NCI-H187 treated with DMSO at 0.1 percent for 48 hours (cell line): ENCODE data around the gene BABAM2.

ENCODE experiments used
- DNase-seq: peaks from one replicate; lab custom pipeline; 2025; lab: John Stamatoyannopoulos, UW

Gene BABAM2

GRCh38 chr2:28345619-28346018 lies 455.1 kb downstream of the BABAM2 start:
- DNase-seq: no peak

GRCh38 chr2:28346587-28346986 lies 456.1 kb downstream of the BABAM2 start:
- DNase-seq: no peak

- DNase-seq: no peak
Measured at GRCh38 chr2:28347193-28347592, 456.7 kb downstream of the BABAM2 start.

GRCh38 chr2:28347596-28347995 lies 457.1 kb downstream of the BABAM2 start:
- no peak for DNase-seq

GRCh38 chr2:28348149-28348567 lies 457.6 kb downstream of the BABAM2 start:
- DNase-seq: no peak

- DNase-seq: no peak
Measured at GRCh38 chr2:28348921-28349320, 458.4 kb downstream of the BABAM2 start.

GRCh38 chr2:28349546-28350165 lies 459.1 kb downstream of the BABAM2 start:
- no peak for DNase-seq

- DNase-seq: no peak
Measured at GRCh38 chr2:28350196-28350595, 459.7 kb downstream of the BABAM2 start.

- DNase-seq: no peak
Measured at GRCh38 chr2:28350791-28351285, 460.3 kb downstream of the BABAM2 start.

- no peak for DNase-seq
Measured at GRCh38 chr2:28351621-28352020, 461.1 kb downstream of the BABAM2 start.

GRCh38 chr2:28352104-28352503 lies 461.6 kb downstream of the BABAM2 start:
- no peak for DNase-seq

- no peak for DNase-seq
Measured at GRCh38 chr2:28352610-28353195, 462.2 kb downstream of the BABAM2 start.

- DNase-seq: no peak
Measured at GRCh38 chr2:28354920-28355520, 464.5 kb downstream of the BABAM2 start.

- DNase-seq: no peak
Measured at GRCh38 chr2:28355521-28356094, 465.1 kb downstream of the BABAM2 start.

GRCh38 chr2:28356095-28356911 lies 465.8 kb downstream of the BABAM2 start:
- no peak for DNase-seq

- no peak for DNase-seq
Measured at GRCh38 chr2:28357055-28357454, 466.5 kb downstream of the BABAM2 start.

GRCh38 chr2:28357948-28358667 lies 467.6 kb downstream of the BABAM2 start:
- DNase-seq: no peak

- no peak for DNase-seq
Measured at GRCh38 chr2:28358668-28359201, 468.2 kb downstream of the BABAM2 start.

- DNase-seq: no peak
Measured at GRCh38 chr2:28359222-28360057, 468.9 kb downstream of the BABAM2 start.

- no peak for DNase-seq
Measured at GRCh38 chr2:28360058-28360717, 469.7 kb downstream of the BABAM2 start.
